GM10266 (cell line): ENCODE data around the gene SDC3.

Source experiments
- DNase-seq: peaks from one replicate; pipeline ENCODE4 v3.0.0; 2012; ENCODE audit errors: extremely low spot score
- TF ChIP-seq, protein P1 (sequence below): IDR thresholded peaks from 2 replicates; pipeline ENCODE4 v1.5.1; 2012; ENCODE audit warnings: mild to moderate bottlenecking, low read depth; ENCODE audit not compliant: control insufficient read depth, insufficient read depth; ENCODE audit errors: missing control alignments

Gene SDC3

DNA sequence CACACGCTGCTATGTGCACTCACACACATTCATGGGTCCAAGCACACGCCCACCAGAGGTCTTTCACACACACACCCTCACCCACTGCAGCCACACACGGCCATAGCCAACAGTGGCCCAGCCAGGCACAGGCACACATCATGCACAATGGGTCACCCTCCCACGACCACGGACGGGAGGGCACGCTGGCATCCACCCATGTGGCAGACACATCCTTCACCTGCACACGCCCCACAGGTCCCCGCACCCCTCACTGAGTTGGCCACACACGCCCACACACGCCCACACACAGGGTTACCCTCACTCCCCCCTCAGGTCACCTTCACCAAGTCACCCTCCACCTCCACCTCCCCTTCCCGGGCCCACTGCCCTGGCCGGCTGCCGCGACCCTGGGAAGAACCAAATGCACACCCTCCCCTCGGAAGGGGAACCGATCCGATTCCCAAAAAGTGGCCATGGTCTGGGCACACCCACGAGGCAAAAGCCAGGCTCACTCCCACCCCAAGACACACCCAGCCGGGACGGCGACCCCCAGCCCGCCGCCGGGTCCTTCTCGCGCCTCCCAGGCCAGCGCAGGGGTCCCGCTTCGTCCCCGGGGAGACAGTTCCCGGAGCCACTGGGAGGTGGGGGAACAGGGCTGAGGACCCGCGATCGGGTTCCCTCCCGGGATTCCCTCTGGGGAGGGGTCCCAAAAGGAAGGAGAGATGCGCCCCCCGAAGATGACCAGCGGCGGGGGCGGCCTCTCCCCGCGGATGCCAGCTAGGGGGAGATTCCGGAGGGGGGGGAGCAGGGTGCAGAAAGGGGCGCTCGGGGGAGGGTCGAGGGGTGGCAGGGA lies 860 bp downstream of the SDC3 start:
- no peak for DNase-seq
- TF ChIP-seq, protein P1, sequence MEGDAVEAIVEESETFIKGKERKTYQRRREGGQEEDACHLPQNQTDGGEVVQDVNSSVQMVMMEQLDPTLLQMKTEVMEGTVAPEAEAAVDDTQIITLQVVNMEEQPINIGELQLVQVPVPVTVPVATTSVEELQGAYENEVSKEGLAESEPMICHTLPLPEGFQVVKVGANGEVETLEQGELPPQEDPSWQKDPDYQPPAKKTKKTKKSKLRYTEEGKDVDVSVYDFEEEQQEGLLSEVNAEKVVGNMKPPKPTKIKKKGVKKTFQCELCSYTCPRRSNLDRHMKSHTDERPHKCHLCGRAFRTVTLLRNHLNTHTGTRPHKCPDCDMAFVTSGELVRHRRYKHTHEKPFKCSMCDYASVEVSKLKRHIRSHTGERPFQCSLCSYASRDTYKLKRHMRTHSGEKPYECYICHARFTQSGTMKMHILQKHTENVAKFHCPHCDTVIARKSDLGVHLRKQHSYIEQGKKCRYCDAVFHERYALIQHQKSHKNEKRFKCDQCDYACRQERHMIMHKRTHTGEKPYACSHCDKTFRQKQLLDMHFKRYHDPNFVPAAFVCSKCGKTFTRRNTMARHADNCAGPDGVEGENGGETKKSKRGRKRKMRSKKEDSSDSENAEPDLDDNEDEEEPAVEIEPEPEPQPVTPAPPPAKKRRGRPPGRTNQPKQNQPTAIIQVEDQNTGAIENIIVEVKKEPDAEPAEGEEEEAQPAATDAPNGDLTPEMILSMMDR: no peak

DNA sequence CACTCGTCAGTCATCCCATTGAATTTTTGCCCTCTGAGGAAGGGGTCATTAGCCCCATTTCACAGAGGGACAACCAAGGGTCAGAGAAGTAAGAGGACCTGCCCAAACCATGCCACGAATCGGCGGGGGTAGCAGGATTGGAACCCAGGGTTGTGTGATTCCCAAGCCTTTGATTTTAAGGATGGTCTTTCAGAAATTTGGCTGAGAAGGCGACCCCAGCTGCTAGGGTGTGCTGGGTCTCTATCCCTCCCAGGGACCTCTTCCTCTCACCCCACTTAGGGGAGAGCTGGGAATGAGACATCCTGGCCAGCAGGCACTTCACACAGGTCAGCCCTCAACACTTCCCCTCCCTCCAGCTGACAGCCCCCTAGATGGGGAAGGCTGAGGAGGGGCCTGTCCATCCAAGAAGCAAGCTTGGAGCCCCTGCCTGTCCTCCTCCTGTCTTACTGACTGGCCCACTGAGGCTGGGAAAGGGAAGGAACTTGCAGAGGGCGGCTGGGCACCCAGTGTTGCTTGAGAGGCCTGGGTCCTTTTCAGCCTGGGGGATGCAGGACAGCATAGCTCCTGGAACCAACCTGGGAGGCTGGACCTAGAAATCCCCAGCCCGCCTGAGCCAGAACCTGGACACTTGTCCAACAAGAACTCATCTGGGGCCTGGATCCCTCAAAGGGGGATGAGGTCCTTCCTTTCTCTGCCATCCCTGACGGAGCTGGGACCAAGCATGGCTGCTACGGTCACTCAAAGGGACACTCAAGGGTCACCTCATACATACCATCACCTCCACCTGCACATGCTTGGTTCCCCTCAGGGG lies 1.7 kb downstream of the SDC3 start:
- TF ChIP-seq, protein P1: no peak
- no peak for DNase-seq

DNA sequence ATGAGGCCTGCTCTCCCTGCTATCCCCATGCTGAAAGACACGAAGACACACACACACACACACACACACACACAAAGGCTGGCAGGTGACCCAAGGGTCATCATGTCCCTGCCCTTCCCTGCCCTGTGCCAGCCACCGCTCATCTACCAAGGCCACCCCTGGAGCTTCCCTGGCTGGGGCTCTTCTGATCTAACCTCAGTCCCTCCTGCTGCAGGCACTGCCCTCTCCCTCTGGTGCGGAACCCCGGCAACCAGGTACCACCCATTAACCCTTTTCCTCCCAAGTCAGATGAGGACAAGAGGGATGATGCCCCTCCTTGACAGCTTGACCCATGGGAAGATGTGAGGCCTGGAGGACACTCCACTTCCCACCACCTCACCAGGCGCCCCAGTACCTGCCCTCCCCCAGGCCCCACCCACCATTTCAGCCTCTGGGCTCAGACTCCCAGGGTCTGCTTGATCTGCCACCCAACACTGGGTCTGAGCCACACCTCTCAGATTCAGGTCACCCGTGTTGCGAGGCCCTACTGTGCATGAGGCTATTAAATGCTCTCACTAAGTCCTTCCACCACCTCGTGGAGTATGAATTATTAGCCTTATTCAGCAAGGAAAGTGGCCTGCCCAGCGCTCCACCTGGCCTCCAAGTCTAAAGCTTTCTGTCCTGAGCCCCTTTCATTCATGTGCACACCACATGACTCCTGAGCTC lies 2.5 kb downstream of the SDC3 start:
- no peak for DNase-seq
- TF ChIP-seq, protein P1: no peak

DNA sequence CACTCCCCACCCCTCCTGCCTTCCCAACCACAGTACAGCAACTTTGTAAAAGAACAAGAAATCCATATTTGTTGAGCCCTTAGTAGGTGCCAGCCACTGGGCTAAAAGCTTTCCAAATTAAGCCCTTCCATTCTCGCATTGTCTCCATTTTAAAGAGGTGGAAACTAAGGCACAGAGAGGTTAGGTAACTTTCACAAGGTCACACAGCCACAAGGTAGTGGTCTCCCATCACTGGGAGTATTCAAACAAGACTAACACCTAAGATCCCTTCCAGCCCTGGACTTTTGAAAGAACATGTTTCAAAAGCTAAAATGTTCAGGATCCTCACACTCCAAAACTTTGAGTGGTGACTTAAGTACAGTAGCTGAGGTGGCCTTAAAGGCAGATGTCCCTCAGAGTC lies 3.2 kb downstream of the SDC3 start:
- TF ChIP-seq, protein P1: no peak
- DNase-seq: no peak

DNA sequence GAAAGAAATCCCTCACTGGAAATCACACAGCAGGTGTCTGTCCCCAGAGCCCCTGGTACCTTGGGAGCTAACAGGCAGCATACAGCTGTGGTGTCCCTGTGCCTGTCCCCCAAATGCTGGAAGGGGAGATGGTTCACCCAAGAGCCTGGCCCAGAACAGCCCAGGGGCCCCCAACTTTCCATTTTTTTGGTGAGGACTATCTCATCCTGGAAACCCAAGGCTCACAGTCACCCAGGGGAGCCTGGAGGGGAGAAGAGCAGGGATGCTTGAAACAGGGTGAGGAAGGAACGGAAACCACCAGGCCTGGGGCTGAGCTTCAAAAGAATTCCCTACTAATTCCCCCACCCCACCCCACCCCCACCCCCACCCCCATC lies 3.6 kb downstream of the SDC3 start:
- no peak for DNase-seq
- TF ChIP-seq, protein P1: no peak

DNA sequence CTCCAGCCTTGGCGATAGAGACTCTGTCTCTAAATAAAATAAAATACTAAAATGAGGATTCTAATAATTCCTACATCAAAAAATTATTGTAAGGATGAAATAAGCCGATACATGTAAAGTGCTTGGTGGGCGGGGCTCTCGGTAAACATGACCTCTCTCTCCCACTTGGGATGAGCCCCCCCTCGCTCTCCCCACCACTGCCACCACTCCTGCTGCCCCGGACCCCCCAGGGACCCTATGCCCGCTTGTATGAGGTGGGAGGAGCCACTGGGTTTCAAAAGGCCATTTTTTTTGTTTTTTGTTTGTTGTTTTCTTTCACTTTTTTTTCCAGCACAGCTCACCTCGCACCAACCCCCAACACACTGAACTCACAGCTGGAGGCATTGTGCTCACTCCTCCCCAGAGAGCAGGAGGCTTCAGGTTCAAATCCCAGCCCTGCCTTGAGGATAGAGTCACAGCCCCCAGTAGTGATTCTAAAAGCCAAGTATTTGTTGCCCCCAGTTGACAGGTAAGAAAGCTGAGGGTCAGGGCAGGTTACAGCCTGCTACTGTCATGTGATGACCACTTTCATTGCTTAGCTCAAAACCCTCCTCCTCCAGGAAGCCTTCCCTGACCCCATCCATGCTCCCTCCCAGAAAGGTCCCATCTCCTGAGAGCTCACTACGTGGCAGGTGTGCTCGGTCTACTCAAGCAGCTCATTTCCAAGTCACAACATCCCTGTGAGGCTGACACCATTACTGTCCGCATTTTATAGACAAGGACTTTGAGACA lies 4.2 kb downstream of the SDC3 start:
- no peak for DNase-seq
- TF ChIP-seq, protein P1: no peak
